ENCODE measurements around the gene CCNL1. TPM values are rescaled to one million over a fixed set of nuclear protein-coding genes. Genes with fewer than 3 reads are reported as not detected.

The CCNL1 gene
- total and polyA plus RNA-seq, 2 of the 8 experiments (the other 6 are each of a cell fraction or from before 2014, with no cell fraction given): 64.5 to 68.6 TPM

- TF ChIP-seq BRCA1 (IDR thresholded peaks at IDR 0.05; ENCODE audit: low read depth, low read length): no peak
Measured at GRCh38 chr3:157155591-157155990, 4.4 kb downstream of the CCNL1 start (continued).
